ENCODE data around the gene IFNL4.

DNA sequence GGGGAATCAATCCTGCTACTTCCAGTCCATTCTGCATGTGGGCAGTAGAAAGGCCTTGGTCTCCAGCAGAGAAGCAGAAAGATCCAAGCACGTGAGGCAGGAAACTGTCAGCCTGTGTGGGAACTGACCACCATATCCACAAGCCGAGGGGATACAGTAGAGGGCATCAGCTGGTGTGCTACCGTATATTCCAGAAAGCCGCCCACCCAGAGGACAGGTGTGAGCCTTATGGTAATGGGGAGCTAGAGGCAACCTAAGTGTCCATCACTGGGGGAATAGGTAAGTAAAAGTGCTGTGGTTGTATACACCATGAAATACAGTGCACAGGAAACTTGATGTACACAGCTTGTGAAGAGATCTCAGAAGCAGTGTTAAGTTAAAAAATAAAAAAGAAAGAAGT, 44.7 kb upstream of the IFNL4 start:
- TF ChIP-seq, protein P1, sequence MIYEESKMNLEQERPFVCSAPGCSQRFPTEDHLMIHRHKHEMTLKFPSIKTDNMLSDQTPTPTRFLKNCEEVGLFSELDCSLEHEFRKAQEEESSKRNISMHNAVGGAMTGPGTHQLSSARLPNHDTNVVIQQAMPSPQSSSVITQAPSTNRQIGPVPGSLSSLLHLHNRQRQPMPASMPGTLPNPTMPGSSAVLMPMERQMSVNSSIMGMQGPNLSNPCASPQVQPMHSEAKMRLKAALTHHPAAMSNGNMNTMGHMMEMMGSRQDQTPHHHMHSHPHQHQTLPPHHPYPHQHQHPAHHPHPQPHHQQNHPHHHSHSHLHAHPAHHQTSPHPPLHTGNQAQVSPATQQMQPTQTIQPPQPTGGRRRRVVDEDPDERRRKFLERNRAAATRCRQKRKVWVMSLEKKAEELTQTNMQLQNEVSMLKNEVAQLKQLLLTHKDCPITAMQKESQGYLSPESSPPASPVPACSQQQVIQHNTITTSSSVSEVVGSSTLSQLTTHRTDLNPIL (CRISPR knock-in tag; IDR thresholded peaks at IDR 0.05; ENCODE audit: low read depth): no peak
- TF ChIP-seq ZFP30 (CRISPR knock-in tag; IDR thresholded peaks at IDR 0.05) (no peak), ESRRG (CRISPR knock-in tag; IDR thresholded peaks at IDR 0.05) (no peak), ZNF8 (CRISPR knock-in tag; IDR thresholded peaks at IDR 0.05) (no peak), ARNTL (CRISPR knock-in tag; IDR thresholded peaks at IDR 0.05; ENCODE audit: borderline replicate concordance, low read depth) (no peak), ZNF70 (CRISPR knock-in tag; IDR thresholded peaks at IDR 0.05) (no peak), OSR1 (CRISPR knock-in tag; IDR thresholded peaks at IDR 0.05) (no peak), CSDC2 (CRISPR knock-in tag; IDR thresholded peaks at IDR 0.05) (no peak)
- TF ChIP-seq, protein P2, sequence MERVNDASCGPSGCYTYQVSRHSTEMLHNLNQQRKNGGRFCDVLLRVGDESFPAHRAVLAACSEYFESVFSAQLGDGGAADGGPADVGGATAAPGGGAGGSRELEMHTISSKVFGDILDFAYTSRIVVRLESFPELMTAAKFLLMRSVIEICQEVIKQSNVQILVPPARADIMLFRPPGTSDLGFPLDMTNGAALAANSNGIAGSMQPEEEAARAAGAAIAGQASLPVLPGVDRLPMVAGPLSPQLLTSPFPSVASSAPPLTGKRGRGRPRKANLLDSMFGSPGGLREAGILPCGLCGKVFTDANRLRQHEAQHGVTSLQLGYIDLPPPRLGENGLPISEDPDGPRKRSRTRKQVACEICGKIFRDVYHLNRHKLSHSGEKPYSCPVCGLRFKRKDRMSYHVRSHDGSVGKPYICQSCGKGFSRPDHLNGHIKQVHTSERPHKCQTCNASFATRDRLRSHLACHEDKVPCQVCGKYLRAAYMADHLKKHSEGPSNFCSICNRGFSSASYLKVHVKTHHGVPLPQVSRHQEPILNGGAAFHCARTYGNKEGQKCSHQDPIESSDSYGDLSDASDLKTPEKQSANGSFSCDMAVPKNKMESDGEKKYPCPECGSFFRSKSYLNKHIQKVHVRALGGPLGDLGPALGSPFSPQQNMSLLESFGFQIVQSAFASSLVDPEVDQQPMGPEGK (CRISPR knock-in tag; IDR thresholded peaks at IDR 0.05; ENCODE audit: borderline replicate concordance): no peak
- TF ChIP-seq, protein P3, sequence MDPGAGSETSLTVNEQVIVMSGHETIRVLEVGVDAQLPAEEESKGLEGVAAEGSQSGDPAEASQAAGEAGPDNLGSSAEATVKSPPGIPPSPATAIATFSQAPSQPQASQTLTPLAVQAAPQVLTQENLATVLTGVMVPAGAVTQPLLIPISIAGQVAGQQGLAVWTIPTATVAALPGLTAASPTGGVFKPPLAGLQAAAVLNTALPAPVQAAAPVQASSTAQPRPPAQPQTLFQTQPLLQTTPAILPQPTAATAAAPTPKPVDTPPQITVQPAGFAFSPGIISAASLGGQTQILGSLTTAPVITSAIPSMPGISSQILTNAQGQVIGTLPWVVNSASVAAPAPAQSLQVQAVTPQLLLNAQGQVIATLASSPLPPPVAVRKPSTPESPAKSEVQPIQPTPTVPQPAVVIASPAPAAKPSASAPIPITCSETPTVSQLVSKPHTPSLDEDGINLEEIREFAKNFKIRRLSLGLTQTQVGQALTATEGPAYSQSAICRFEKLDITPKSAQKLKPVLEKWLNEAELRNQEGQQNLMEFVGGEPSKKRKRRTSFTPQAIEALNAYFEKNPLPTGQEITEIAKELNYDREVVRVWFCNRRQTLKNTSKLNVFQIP (CRISPR knock-in tag; IDR thresholded peaks at IDR 0.05; ENCODE audit: borderline replicate concordance, low read depth): no peak
- TF ChIP-seq, protein P4, sequence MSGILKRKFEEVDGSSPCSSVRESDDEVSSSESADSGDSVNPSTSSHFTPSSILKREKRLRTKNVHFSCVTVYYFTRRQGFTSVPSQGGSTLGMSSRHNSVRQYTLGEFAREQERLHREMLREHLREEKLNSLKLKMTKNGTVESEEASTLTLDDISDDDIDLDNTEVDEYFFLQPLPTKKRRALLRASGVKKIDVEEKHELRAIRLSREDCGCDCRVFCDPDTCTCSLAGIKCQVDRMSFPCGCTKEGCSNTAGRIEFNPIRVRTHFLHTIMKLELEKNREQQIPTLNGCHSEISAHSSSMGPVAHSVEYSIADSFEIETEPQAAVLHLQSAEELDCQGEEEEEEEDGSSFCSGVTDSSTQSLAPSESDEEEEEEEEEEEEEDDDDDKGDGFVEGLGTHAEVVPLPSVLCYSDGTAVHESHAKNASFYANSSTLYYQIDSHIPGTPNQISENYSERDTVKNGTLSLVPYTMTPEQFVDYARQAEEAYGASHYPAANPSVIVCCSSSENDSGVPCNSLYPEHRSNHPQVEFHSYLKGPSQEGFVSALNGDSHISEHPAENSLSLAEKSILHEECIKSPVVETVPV (CRISPR knock-in tag; IDR thresholded peaks at IDR 0.05): no peak
